Right lobe of liver (tissue), 4 donors: ENCODE results near the gene UBA3.

Experiments
- POLR2A ChIP-seq: fragments of 450-650 bp; IDR thresholded peaks from one replicate; pipeline ENCODE4 v1.6.1; 2017; ENCODE audit warnings: antibody characterized with exemption, mild to moderate bottlenecking
- TF ChIP-seq, protein P1 (sequence below), 4 donors: fragments of 200-600 bp in 3 of 4; fragments of 450-650 bp in 1 of 4; IDR thresholded peaks; one replicate each; pipeline versions ENCODE4 v1.5.1 to v1.8.0; 2016 to 2022; ENCODE audit warnings: antibody characterized with exemption in 4 of 4, mild to moderate bottlenecking in 2 of 4
- donor health status: DM: no; HTN: no; CAD: no.
- donor health status: DM: no; HTN: no; CAD: no.
- donor health status: DM: no; HTN: yes; CAD: no.

GRCh38 chr3:69048990-69049389, 31.2 kb downstream of the UBA3 start:
- no peak for TF ChIP-seq POLR2A
- TF ChIP-seq, protein P1, sequence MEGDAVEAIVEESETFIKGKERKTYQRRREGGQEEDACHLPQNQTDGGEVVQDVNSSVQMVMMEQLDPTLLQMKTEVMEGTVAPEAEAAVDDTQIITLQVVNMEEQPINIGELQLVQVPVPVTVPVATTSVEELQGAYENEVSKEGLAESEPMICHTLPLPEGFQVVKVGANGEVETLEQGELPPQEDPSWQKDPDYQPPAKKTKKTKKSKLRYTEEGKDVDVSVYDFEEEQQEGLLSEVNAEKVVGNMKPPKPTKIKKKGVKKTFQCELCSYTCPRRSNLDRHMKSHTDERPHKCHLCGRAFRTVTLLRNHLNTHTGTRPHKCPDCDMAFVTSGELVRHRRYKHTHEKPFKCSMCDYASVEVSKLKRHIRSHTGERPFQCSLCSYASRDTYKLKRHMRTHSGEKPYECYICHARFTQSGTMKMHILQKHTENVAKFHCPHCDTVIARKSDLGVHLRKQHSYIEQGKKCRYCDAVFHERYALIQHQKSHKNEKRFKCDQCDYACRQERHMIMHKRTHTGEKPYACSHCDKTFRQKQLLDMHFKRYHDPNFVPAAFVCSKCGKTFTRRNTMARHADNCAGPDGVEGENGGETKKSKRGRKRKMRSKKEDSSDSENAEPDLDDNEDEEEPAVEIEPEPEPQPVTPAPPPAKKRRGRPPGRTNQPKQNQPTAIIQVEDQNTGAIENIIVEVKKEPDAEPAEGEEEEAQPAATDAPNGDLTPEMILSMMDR (IDR thresholded peaks at IDR 0.05) = no peak
